ENCODE measurements around the gene SRSF1.
"Not testable (repeated sequence)": the region's sequence is repeated elsewhere in the genome, so short reads cannot be mapped to it uniquely, and the experiment has no call there.

The SRSF1 gene, protein sequence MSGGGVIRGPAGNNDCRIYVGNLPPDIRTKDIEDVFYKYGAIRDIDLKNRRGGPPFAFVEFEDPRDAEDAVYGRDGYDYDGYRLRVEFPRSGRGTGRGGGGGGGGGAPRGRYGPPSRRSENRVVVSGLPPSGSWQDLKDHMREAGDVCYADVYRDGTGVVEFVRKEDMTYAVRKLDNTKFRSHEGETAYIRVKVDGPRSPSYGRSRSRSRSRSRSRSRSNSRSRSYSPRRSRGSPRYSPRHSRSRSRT

GRCh38 chr17:58006924-58007780 lies at the start of gene SRSF1:
TSS of gene SRSF1 (minus strand) at chr17:58007246. CDS start at chr17:58007137, 109 bp downstream.
- peak; percentile 99 for DNase-seq

- no peak for DNase-seq
Observed at GRCh38 chr17:58056476-58056875, 49.4 kb upstream of the SRSF1 start.

GRCh38 chr17:58054641-58055040 lies 47.6 kb upstream of the SRSF1 start:
- no peak for DNase-seq

GRCh38 chr17:58052945-58053715 lies 46.1 kb upstream of the SRSF1 start:
- peak; percentile 5 for DNase-seq

- DNase-seq = no peak
Observed at GRCh38 chr17:58052407-58052806, 45.4 kb upstream of the SRSF1 start.

DNA sequence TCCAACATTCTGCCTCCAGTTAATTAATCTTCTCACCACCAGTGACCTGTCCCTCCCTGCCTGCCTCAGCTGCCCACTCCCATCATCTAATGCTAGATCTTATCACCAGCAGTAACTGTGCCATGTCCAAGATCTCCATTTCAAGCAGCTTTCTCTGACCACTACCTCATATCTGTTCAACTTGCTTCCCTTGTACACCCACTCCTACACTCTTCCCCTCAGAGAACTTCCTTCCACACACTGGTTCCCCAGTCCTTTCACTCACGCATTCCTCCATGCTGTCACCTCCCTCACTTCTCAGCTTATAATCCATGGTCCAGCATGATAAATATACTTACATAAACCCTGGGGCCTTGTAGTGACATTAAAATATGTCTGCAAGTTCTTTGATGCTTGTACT lies 44.4 kb upstream of the SRSF1 start:
- DNase-seq = no peak

GRCh38 chr17:58050966-58051365 lies 43.9 kb upstream of the SRSF1 start:
- DNase-seq = no peak

DNA sequence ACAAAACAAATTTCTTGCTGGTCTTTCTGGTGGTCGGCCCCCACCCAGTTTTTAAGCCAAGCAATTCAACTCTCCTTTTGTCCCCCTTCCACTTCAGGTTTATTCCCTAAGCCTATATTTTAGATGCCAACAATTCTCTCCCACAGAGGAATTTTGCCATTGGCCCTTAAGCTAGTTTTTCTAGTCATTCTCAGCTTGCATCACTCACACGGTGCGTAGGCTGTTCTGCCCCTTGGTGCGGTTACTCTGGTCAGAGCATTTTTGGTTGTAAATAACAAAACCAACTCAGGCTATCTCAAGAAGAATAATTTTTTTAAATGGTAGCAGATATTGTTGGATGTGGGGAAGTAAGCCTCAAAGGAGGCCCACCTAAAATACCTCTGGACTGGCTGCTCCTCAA lies 42.5 kb upstream of the SRSF1 start:
- no peak for DNase-seq

DNA sequence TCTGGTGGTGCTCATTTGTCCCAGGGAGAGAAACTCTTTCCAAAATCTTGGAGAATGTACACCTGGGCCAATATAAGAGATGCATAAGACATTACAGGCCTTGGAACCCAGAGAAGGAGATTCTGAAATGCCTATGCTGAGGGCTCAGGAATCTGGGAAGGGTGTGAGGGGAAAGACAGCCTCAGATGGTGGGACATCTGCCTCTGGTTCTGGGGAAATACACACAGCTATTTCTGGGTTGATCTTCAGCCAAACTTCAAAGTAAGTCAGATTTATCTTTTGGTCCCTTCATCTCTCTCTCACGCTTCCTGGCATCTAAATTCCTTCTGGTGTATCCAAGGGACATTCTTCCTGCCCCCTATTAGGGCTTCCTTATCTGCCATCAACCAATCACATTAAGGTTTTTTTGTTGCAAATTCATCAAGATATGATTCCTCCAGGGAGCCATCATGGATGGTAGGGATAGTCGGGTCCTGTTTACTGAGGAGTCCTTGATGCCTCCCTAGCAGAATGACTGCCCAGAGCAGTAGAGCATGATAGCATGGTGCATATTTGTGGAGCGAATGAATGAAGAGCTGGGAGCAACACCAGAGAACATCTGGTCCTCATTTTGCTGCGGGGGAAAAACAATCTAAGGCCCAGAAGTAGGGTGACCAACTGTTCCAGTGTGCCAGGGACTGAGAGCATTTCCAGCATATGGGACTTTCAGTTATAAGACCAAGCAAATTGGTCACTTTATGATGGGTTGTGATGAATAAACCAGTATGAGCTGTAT lies 40.5 kb upstream of the SRSF1 start:
- DNase-seq = no peak

- no peak for DNase-seq
Observed at GRCh38 chr17:58046239-58047094, 39.4 kb upstream of the SRSF1 start.

DNA sequence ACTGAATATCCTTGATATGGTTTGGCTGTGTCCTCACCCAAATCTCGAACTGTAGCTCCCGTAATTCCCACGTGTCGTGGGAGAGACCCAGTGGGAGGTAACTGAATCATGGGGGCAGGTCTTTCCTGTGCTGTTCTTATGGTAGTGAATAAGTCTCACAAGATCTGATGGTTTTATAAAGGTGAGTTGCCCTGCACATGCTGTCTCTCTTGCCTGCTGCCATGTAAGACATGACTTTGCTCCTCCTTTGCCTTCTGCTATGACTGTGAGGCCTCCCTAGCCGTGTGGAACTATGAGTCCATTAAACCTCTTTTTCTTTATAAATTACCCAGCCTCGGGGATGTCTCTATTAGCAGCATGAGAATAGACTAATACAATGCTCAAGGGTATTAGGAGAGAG lies 37.2 kb upstream of the SRSF1 start:
- DNase-seq = not testable (repeated sequence)

- DNase-seq = peak; percentile 15
Observed at GRCh38 chr17:58043221-58044181, 36.5 kb upstream of the SRSF1 start.

GRCh38 chr17:58041161-58041560 lies 34.1 kb upstream of the SRSF1 start:
- DNase-seq = no peak

DNA sequence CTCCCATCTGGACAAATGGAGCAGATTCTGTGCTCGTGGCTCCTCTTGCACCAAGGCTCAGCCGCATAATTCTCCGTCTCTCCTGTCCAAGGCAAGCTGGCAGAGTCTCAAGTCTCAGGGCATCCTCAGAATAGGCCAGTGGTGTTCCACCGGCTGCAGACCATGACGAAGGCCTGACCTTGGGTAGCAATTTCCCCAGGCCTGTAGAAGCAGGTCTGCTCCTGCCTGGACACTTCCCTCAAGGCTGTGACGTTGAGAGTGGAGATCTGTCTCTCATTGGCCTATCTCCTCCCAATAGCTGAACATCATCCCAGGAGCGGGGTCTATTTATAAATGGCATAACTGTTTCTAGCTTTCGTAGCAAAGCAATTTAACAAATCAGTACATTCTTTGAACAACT lies 33.3 kb upstream of the SRSF1 start:
- DNase-seq = no peak

DNA sequence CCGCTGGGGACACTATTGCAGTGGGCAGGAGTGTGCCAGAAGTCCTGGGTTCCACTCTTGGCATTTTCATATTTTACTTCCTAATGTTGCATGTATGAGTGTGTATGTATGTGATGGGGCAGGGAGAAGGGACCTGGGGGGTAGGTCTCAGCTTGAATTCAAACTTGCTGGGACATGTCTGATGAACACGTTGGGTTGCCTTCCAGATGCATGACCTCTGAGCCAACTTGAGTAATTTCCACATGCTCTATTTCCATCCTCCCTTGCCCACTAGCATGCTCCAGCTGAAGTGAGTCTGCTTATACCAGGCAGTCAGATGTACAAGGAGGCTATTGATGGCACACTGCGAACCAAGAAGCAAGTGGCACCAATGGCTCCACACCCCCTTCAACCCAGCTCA lies 32.9 kb upstream of the SRSF1 start:
- DNase-seq = no peak

DNA sequence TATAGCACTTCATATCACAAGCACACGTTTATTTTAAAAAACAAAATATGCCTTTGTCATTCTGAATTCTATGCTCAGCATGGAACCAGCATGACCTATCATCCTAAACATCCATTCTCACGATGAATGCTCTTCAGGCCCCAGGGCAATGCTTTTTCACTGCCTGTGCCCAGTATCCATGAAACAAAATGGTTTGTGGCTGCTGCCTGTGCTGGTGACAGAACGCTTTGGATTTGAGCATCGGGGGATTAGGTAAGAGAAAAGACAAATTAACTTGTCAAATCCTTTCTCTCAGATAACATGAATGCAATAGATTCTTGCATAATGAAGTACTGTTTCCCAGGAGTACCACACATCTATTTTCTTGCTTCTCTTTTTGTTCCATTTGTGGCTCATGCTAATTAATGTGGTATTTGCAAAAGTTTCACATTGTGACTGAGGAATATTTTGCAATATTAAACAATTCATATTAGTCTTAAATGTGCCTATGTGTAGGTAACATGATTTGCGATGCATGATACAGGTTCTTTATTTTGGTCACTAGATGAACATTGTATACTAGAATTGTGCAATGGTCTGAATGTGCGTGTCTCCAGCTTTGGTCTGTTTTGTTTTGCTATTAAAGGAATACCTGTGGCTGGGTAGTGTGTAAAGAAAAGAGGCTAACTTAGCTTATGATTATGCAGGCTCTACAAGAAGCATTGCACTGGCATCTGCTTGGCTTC lies 25.8 kb upstream of the SRSF1 start:
- no peak for DNase-seq

DNA sequence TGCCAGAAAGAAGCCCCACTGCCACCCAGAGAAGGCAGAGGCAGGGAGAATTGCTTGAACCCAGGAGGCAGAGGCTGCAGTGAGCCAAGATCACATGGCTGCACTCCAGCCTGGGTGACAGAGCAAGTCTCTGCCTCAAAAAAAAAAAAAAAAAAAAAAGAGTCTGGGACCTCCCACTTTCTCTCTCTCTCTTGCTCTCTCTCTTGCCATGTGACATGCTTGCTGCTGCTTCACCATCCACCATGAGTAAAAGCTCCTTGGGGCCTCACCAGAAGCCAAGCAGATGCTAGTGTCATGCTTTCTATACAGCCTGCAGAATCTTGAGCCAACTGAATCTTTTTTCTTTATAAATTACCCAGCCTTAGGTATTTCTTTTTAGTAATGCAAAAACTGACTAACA lies 21.5 kb upstream of the SRSF1 start:
- peak; percentile 8 for DNase-seq

GRCh38 chr17:58020401-58020800 lies 13.4 kb upstream of the SRSF1 start:
- DNase-seq = no peak

GRCh38 chr17:58019521-58019920 lies 12.5 kb upstream of the SRSF1 start:
- no peak for DNase-seq

- no peak for DNase-seq
Observed at GRCh38 chr17:58019039-58019438, 12.0 kb upstream of the SRSF1 start.
